ENCODE results near the gene HPS5. TPM values are rescaled to one million over a fixed set of nuclear protein-coding genes. Genes with fewer than 3 reads are reported as not detected.
A peak's percentile ranks its signal among the peaks of the same experiment; 100 is the strongest.

Gene HPS5
- total and polyA plus RNA-seq, 2 of the 13 experiments (the other 11 are each of a cell fraction or from before 2014, with no cell fraction given): 6.6 to 25.5 TPM

DNA sequence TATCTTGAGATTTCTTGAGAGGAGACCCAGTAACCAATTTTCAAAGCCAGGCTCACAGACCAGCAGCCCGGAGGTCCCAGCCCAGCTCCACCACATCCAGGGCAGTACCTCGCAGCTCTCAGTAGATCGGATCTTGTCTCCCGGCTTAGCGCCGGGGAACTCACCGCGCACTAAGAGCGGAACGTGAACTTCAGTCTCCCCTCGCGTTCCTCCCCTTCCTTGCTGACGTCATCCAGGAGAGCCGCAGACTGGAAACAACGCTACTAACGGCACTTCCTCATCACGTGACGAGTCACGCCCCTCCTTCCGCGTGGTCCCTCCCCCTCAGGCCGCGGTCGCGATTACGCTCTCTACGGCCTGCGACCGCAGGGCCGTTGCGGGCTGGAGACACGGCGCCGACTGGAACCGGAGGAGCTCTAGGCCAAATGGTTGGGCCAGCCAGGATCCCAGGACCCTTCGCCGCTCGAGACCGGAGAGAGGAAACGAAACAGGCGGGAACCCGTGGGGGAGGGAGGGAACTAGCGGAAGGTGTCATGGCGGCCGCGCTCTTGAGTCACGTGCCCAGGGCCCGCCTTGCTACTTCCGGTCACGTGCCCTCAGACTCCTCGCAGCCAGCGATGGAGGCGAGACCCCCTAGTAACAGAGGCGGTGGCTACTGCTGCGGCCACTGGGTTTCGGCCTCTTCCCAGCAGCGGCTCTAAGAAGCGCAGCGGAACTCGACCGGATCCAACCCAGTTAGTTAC is at the start of gene HPS5, which contains the start of gene GTF2H1 (continued):
- TF ChIP-seq ZNF781 (CRISPR knock-in tag; IDR thresholded peaks at IDR 0.05; ENCODE audit: borderline replicate concordance, not compliant biosample characterization): peak; percentile 64
- 0 out of 2 replicates have a peak, but pooled peaks have one; percentile 55 for TF ChIP-seq ZNF136 (CRISPR knock-in tag; IDR thresholded peaks at IDR 0.05; ENCODE audit: low read depth)
- peak; percentile 77; the same call in 1 of the 2 replicates for TF ChIP-seq KLF15 (CRISPR knock-in tag; IDR thresholded peaks at IDR 0.05; ENCODE audit: borderline replicate concordance)
- TF ChIP-seq, protein P1, sequence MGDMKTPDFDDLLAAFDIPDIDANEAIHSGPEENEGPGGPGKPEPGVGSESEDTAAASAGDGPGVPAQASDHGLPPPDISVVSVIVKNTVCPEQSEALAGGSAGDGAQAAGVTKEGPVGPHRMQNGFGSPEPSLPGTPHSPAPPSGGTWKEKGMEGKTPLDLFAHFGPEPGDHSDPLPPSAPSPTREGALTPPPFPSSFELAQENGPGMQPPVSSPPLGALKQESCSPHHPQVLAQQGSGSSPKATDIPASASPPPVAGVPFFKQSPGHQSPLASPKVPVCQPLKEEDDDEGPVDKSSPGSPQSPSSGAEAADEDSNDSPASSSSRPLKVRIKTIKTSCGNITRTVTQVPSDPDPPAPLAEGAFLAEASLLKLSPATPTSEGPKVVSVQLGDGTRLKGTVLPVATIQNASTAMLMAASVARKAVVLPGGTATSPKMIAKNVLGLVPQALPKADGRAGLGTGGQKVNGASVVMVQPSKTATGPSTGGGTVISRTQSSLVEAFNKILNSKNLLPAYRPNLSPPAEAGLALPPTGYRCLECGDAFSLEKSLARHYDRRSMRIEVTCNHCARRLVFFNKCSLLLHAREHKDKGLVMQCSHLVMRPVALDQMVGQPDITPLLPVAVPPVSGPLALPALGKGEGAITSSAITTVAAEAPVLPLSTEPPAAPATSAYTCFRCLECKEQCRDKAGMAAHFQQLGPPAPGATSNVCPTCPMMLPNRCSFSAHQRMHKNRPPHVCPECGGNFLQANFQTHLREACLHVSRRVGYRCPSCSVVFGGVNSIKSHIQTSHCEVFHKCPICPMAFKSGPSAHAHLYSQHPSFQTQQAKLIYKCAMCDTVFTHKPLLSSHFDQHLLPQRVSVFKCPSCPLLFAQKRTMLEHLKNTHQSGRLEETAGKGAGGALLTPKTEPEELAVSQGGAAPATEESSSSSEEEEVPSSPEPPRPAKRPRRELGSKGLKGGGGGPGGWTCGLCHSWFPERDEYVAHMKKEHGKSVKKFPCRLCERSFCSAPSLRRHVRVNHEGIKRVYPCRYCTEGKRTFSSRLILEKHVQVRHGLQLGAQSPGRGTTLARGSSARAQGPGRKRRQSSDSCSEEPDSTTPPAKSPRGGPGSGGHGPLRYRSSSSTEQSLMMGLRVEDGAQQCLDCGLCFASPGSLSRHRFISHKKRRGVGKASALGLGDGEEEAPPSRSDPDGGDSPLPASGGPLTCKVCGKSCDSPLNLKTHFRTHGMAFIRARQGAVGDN (CRISPR knock-in tag; IDR thresholded peaks at IDR 0.05): peak; percentile 98
- TF ChIP-seq, protein P2, sequence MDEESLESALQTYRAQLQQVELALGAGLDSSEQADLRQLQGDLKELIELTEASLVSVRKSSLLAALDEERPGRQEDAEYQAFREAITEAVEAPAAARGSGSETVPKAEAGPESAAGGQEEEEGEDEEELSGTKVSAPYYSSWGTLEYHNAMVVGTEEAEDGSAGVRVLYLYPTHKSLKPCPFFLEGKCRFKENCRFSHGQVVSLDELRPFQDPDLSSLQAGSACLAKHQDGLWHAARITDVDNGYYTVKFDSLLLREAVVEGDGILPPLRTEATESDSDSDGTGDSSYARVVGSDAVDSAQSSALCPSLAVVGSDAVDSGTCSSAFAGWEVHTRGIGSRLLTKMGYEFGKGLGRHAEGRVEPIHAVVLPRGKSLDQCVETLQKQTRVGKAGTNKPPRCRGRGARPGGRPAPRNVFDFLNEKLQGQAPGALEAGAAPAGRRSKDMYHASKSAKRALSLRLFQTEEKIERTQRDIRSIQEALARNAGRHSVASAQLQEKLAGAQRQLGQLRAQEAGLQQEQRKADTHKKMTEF (CRISPR knock-in tag; IDR thresholded peaks at IDR 0.05): peak; percentile 98
- TF ChIP-seq FOXP1 (IDR thresholded peaks at IDR 0.05): no peak
- TF ChIP-seq FOXP1 (CRISPR knock-in tag; IDR thresholded peaks at IDR 0.05): no peak
- no peak for TF ChIP-seq SSRP1 (CRISPR knock-in tag; IDR thresholded peaks at IDR 0.05)
- TF ChIP-seq, protein P3, sequence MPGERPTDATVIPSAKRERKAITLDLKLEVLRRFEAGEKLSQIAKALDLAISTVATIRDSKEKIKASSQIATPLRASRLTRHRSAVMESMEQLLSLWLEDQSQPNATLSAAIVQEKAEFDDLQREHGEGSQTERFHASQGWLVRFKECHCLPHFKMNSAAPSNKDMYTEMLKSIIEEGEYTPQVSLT (CRISPR knock-in tag; IDR thresholded peaks at IDR 0.05; ENCODE audit: borderline replicate concordance, low read depth): no peak; the same call in 1 of the 2 replicates
- TF ChIP-seq MEIS2 (CRISPR knock-in tag; IDR thresholded peaks at IDR 0.05): peak; percentile 62; the same call in 1 of the 2 replicates
- TF ChIP-seq, protein P4, sequence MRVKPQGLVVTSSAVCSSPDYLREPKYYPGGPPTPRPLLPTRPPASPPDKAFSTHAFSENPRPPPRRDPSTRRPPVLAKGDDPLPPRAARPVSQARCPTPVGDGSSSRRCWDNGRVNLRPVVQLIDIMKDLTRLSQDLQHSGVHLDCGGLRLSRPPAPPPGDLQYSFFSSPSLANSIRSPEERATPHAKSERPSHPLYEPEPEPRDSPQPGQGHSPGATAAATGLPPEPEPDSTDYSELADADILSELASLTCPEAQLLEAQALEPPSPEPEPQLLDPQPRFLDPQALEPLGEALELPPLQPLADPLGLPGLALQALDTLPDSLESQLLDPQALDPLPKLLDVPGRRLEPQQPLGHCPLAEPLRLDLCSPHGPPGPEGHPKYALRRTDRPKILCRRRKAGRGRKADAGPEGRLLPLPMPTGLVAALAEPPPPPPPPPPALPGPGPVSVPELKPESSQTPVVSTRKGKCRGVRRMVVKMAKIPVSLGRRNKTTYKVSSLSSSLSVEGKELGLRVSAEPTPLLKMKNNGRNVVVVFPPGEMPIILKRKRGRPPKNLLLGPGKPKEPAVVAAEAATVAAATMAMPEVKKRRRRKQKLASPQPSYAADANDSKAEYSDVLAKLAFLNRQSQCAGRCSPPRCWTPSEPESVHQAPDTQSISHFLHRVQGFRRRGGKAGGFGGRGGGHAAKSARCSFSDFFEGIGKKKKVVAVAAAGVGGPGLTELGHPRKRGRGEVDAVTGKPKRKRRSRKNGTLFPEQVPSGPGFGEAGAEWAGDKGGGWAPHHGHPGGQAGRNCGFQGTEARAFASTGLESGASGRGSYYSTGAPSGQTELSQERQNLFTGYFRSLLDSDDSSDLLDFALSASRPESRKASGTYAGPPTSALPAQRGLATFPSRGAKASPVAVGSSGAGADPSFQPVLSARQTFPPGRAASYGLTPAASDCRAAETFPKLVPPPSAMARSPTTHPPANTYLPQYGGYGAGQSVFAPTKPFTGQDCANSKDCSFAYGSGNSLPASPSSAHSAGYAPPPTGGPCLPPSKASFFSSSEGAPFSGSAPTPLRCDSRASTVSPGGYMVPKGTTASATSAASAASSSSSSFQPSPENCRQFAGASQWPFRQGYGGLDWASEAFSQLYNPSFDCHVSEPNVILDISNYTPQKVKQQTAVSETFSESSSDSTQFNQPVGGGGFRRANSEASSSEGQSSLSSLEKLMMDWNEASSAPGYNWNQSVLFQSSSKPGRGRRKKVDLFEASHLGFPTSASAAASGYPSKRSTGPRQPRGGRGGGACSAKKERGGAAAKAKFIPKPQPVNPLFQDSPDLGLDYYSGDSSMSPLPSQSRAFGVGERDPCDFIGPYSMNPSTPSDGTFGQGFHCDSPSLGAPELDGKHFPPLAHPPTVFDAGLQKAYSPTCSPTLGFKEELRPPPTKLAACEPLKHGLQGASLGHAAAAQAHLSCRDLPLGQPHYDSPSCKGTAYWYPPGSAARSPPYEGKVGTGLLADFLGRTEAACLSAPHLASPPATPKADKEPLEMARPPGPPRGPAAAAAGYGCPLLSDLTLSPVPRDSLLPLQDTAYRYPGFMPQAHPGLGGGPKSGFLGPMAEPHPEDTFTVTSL (CRISPR knock-in tag; IDR thresholded peaks at IDR 0.05; ENCODE audit: borderline replicate concordance): no peak
- peak; percentile 99 for TF ChIP-seq KAT8 (CRISPR knock-in tag; IDR thresholded peaks at IDR 0.05)
- 0 out of 2 replicates have a peak, but pooled peaks have one; percentile 56 for TF ChIP-seq JUNB (CRISPR knock-in tag; IDR thresholded peaks at IDR 0.05; ENCODE audit: borderline replicate concordance)
- TF ChIP-seq, protein P5, sequence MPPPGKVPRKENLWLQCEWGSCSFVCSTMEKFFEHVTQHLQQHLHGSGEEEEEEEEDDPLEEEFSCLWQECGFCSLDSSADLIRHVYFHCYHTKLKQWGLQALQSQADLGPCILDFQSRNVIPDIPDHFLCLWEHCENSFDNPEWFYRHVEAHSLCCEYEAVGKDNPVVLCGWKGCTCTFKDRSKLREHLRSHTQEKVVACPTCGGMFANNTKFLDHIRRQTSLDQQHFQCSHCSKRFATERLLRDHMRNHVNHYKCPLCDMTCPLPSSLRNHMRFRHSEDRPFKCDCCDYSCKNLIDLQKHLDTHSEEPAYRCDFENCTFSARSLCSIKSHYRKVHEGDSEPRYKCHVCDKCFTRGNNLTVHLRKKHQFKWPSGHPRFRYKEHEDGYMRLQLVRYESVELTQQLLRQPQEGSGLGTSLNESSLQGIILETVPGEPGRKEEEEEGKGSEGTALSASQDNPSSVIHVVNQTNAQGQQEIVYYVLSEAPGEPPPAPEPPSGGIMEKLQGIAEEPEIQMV (CRISPR knock-in tag; IDR thresholded peaks at IDR 0.05; ENCODE audit: low read depth): peak; percentile 79; the same call in 1 of the 2 replicates
- TF ChIP-seq KLF11 (CRISPR knock-in tag; IDR thresholded peaks at IDR 0.05): peak; percentile 97
